ENCODE data around the gene SOCS4.

SOCS4 gene

GRCh38 chr14:55085060-55085660, 58.1 kb downstream of the SOCS4 start:
- H3K27ac Mint-ChIP-seq: no peak overlapping the region
- no peaks in the 10 kb centered on the region for H3K27me3 Mint-ChIP-seq (ENCODE audit: low read depth)
- TF ChIP-seq CTCF (IDR thresholded peaks at IDR 0.05; ENCODE audit: unreplicated experiment in 3 of 3): no peak

GRCh38 chr14:55086938-55087337, 59.9 kb downstream of the SOCS4 start:
- no peak for TF ChIP-seq CTCF (IDR thresholded peaks at IDR 0.05; ENCODE audit: unreplicated experiment in 3 of 3)
- Mint-ChIP-seq H3K4me1 (peaks cover 5% of the 10 kb centered on the region), H3K36me3 (ENCODE audit: low read depth) (no peaks in the 10 kb centered on the region), H3K4me3 (no peak overlapping the region), H3K9me3 (no peaks in the 10 kb centered on the region), H3K27me3 (ENCODE audit: low read depth) (no peaks in the 10 kb centered on the region), H3K27ac (no peak overlapping the region)

More at GRCh38 chr14:55085060-55085660, 58.1 kb downstream of the SOCS4 start:
- Mint-ChIP-seq H3K4me3 (no peak overlapping the region), H3K4me1 (peaks cover 5% of the 10 kb centered on the region), H3K9me3 (no peaks in the 10 kb centered on the region), H3K36me3 (ENCODE audit: low read depth) (no peaks in the 10 kb centered on the region)

- H3K4me1 Mint-ChIP-seq: peaks cover 5% of the 10 kb centered on the region
- no peak overlapping the region for H3K27ac Mint-ChIP-seq
- H3K36me3 Mint-ChIP-seq (ENCODE audit: low read depth): no peaks in the 10 kb centered on the region
- H3K4me3 Mint-ChIP-seq: no peak overlapping the region
- TF ChIP-seq CTCF (IDR thresholded peaks at IDR 0.05; ENCODE audit: unreplicated experiment in 3 of 3): no peak
- no peaks in the 10 kb centered on the region for H3K27me3 Mint-ChIP-seq (ENCODE audit: low read depth)
- H3K9me3 Mint-ChIP-seq: no peaks in the 10 kb centered on the region
Observed at GRCh38 chr14:55088356-55088755, 61.3 kb downstream of the SOCS4 start.

GRCh38 chr14:55092341-55092740, 65.3 kb downstream of the SOCS4 start:
- H3K4me1 Mint-ChIP-seq: peaks cover 11% of the 10 kb centered on the region
- H3K9me3 Mint-ChIP-seq: no peaks in the 10 kb centered on the region
- no peak for TF ChIP-seq CTCF (IDR thresholded peaks at IDR 0.05; ENCODE audit: unreplicated experiment in 3 of 3)
- H3K4me3 Mint-ChIP-seq: no peak overlapping the region
- H3K27ac Mint-ChIP-seq: peak overlapping the region; percentile 0 to 74 (median 73)
- H3K36me3 Mint-ChIP-seq (ENCODE audit: low read depth): no peaks in the 10 kb centered on the region
- H3K27me3 Mint-ChIP-seq (ENCODE audit: low read depth): peaks cover 4% of the 10 kb centered on the region

- H3K27ac Mint-ChIP-seq: no peak overlapping the region
- peaks cover 4% of the 10 kb centered on the region for H3K27me3 Mint-ChIP-seq (ENCODE audit: low read depth)
- no peaks in the 10 kb centered on the region for H3K9me3 Mint-ChIP-seq
- no peak for TF ChIP-seq CTCF (IDR thresholded peaks at IDR 0.05; ENCODE audit: unreplicated experiment in 3 of 3)
- H3K4me1 Mint-ChIP-seq: peaks cover 14% of the 10 kb centered on the region
- H3K4me3 Mint-ChIP-seq: no peak overlapping the region
- no peaks in the 10 kb centered on the region for H3K36me3 Mint-ChIP-seq (ENCODE audit: low read depth)
Observed at GRCh38 chr14:55094292-55095157, 67.5 kb downstream of the SOCS4 start.

Data from nephron (organoid).